ENCODE data around the gene RBM44.

The RBM44 gene

GRCh38 chr2:237886685-237887481 lies 88.3 kb downstream of the RBM44 start:
- no peak for FAIRE-seq

DNA sequence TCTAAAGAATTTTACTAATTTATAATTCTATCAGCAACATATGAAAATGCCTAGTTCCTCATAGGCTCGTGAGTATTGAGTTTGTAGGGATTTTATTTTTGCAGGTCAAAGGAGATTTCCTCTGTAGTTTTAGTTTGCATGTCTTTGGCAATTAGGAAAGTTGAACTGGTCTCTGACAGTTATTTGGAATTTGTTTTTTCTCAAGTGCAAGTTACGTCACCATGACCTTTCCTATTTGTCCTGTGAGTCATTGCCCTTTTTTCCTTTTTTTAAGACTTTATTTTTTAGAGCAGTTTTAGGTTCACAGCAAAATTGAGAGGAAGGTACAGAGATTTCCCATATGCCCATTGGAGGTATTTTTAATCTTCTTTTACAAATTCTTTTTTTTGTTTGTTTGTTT lies 89.8 kb downstream of the RBM44 start:
- no peak for FAIRE-seq

- FAIRE-seq = no peak
Observed at GRCh38 chr2:237889016-237889415, 90.4 kb downstream of the RBM44 start.

DNA sequence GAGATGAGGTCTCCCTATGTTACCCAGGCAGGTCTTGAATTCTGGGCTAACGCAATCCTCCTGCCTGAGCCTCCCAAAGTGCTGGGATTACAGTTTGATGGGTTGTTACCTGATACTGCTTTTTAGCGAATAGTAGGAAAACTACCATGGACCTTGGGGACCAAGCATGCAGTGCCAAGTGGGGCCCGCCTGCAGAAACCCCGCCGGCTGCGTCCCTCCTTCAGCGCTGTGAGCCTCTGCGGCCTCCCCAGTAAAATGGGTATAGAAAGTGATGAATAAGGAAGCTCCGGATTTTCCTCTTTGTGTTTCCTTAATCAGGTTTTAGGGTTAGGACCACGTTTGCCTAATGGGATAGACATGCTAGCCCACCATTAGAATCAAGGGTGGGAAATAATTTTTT lies 91.2 kb downstream of the RBM44 start:
- FAIRE-seq = no peak
